GM12878 (cell line): ENCODE results near the gene KCNK17. TPM values are rescaled to one million over a fixed set of nuclear protein-coding genes. Genes with fewer than 3 reads are reported as not detected.

ENCODE experiments used
- EP300 ChIP-seq, 2 experiments: fragments of 150-350 bp in 1 of 2; IDR thresholded peaks; 2 replicates each; pipeline ENCODE4 v1.6.1; 2011 to 2012; ENCODE audit warnings: low read depth in 2 of 2, low read length in 2 of 2, borderline replicate concordance in 1 of 2, improper control_type of control experiment in 1 of 2, inconsistent platforms in 1 of 2; ENCODE audit not compliant: control insufficient read depth in 1 of 2
- MXI1 ChIP-seq: fragments of 150-350 bp; IDR thresholded peaks from 2 replicates; pipeline ENCODE4 v1.6.1; 2011; ENCODE audit warnings: low read depth, mild to moderate bottlenecking, inconsistent platforms, low read length, improper control_type of control experiment
- SRF ChIP-seq, 2 experiments: IDR thresholded peaks; 2 replicates each; pipeline ENCODE4 v1.6.1; 2011; ENCODE audit warnings: low read depth in 2 of 2, low read length in 2 of 2, mild to moderate bottlenecking in 1 of 2, moderate library complexity in 1 of 2
- TCF7 ChIP-seq: IDR thresholded peaks from 2 replicates; pipeline ENCODE4 v1.6.1; 2014; ENCODE audit warnings: antibody characterized with exemption, borderline replicate concordance
- ZBTB40 ChIP-seq: fragments of 450-650 bp; IDR thresholded peaks from 2 replicates; pipeline ENCODE4 v1.6.1; 2016; ENCODE audit warnings: mild to moderate bottlenecking, moderate library complexity, borderline replicate concordance
- ZNF687 ChIP-seq: fragments of 450-650 bp; IDR thresholded peaks from 2 replicates; pipeline ENCODE4 v1.6.1; 2017; ENCODE audit warnings: mild to moderate bottlenecking, moderate library complexity
- polyA plus RNA-seq, 11 experiments: library from polyadenylated mRNA; depleted of rRNA in 4 of 11; unstranded in 6 of 11; stranded (reverse) in 5 of 11; fragments of >200 nt; fragmentation: Nextera tagmentation in 4 of 11; fragmentation: Illumina TruSeq in 1 of 11; extraction: Ambion mirVana in 4 of 11; extraction: Trizol in 1 of 11; gene quantifications; 1 replicate in 1 of 11; 2 replicates in 10 of 11; pipeline versions ENCODE4 v1.2.1 to v1.2.3, GENCODE V29; 2011 to 2016; ENCODE audit warnings: inconsistent platforms in 2 of 11, missing spikeins in 2 of 11, low read depth in 1 of 11
- total RNA-seq, 4 experiments: library from RNA; depleted of rRNA in 3 of 4; stranded (reverse); fragments of >200 nt in 3 of 4; fragmentation: Illumina TruSeq in 1 of 4; extraction: Trizol in 1 of 4; gene quantifications; 2 replicates each; pipeline versions ENCODE4 v1.2.1 to v1.2.3, GENCODE V29; 2013 to 2021

The KCNK17 gene
- total and polyA plus RNA-seq, 10 of the 15 experiments (the other 5 are each of a cell fraction or from before 2014, with no cell fraction given): not detected

GRCh38 chr6:39339868-39340550, 25.8 kb upstream of the KCNK17 start (continued):
- no peak for TF ChIP-seq ZNF687
- no peak for TF ChIP-seq TCF7
- TF ChIP-seq ZBTB40: no peak
- TF ChIP-seq SRF (IDR thresholded peaks at IDR 0.05; ENCODE audit: low read depth in 2 of 2, low read length in 2 of 2): no peak
- no peak for TF ChIP-seq EP300 (IDR thresholded peaks at IDR 0.05; ENCODE audit: borderline replicate concordance in 1 of 2, control insufficient read depth in 1 of 2, low read depth in 2 of 2, low read length in 2 of 2)
- TF ChIP-seq MXI1: no peak
